Body of pancreas (tissue), 4 donors: ENCODE data around the gene RBM38.

Experiments
- CTCF ChIP-seq, 7 experiments: fragments of 450-650 bp in 4 of 7; fragments of 200-600 bp in 3 of 7; sonication (generic) in 3 of 7; IDR thresholded peaks; one replicate each; pipeline ENCODE4 v1.5.1; 2016 to 2019; ENCODE audit warnings: antibody characterized with exemption in 7 of 7
- POLR2A ChIP-seq, 3 donors: fragments of 450-650 bp; IDR thresholded peaks; one replicate each; pipeline ENCODE4 v1.6.1; 2016; ENCODE audit warnings: antibody characterized with exemption in 3 of 3, mild to moderate bottlenecking in 2 of 3

- TF ChIP-seq CTCF (IDR thresholded peaks at IDR 0.05) (no peak), POLR2A (IDR thresholded peaks at IDR 0.05) (no peak)
These were observed 9.8 kb downstream of the RBM38 start for GRCh38 chr20:57400821-57401564.
